Erythroblast (primary cell): ENCODE data around the gene NPIPB2.
A peak's percentile ranks its signal among the peaks of the same experiment; 100 is the strongest.
"Not testable (repeated sequence)": the region's sequence is repeated elsewhere in the genome, so short reads cannot be mapped to it uniquely, and the experiment has no call there.

Source experiments
- DNase-seq, 2 experiments: peaks; one replicate each; lab custom pipeline; 2025; lab: John Stamatoyannopoulos, UW
- GATA1 ChIP-seq: IDR thresholded peaks from 2 replicates; pipeline ENCODE4 v1.6.1; 2011; ENCODE audit warnings: low read depth, mild to moderate bottlenecking, control low read depth, low read length, moderate library complexity
- POLR2A ChIP-seq: IDR thresholded peaks from 2 replicates; pipeline ENCODE4 v1.6.1; 2011; ENCODE audit warnings: mild to moderate bottlenecking, low read length

NPIPB2 gene

GRCh38 chr16:11946433-11946832, 4.6 kb upstream of the NPIPB2 start:
- TF ChIP-seq GATA1 (no peak), POLR2A (no peak)
- DNase-seq: no peak

GRCh38 chr16:11927350-11927749, 14.5 kb downstream of the NPIPB2 start:
- peak; percentile 51 to 55 for DNase-seq

- DNase-seq: not testable (repeated sequence)
Observed at GRCh38 chr16:11924046-11924445, 17.8 kb downstream of the NPIPB2 start.

- DNase-seq: peak in 1 of 2 experiments; percentile 41
- TF ChIP-seq POLR2A: no peak
- TF ChIP-seq GATA1: no peak
Observed at GRCh38 chr16:11916524-11917285, 25.1 kb downstream of the NPIPB2 start.

- peak; percentile 99 for DNase-seq
- TF ChIP-seq GATA1: no peak
- TF ChIP-seq POLR2A: peak; percentile 79
Observed at GRCh38 chr16:11915644-11916523, 26.0 kb downstream of the NPIPB2 start, which contains the start of gene GSPT1. GSPT1 (minus strand) TSS chr16:11915956; CDS start chr16:11915720, 236 bp downstream.

- DNase-seq: peak; percentile 74 to 79
- no peak for TF ChIP-seq GATA1
- no peak for TF ChIP-seq POLR2A
Observed at GRCh38 chr16:11915114-11915643, 26.7 kb downstream of the NPIPB2 start.

GRCh38 chr16:11914210-11915113, 27.4 kb downstream of the NPIPB2 start:
- peak; percentile 76 to 79 for DNase-seq
- TF ChIP-seq GATA1: no peak
- peak; percentile 53 for TF ChIP-seq POLR2A

GRCh38 chr16:11913425-11914079, 28.3 kb downstream of the NPIPB2 start:
- DNase-seq: peak; percentile 33 to 58
- TF ChIP-seq GATA1 (no peak), POLR2A (no peak)

GRCh38 chr16:11909653-11910545, 31.9 kb downstream of the NPIPB2 start:
- TF ChIP-seq POLR2A (no peak), GATA1 (no peak)
- DNase-seq: no peak

- DNase-seq: no peak
- TF ChIP-seq GATA1: no peak
- TF ChIP-seq POLR2A: no peak
Observed at GRCh38 chr16:11907160-11907970, 34.5 kb downstream of the NPIPB2 start.

- TF ChIP-seq GATA1 (no peak), POLR2A (no peak)
- no peak for DNase-seq
Observed at GRCh38 chr16:11903906-11904305, 37.9 kb downstream of the NPIPB2 start.
